ENCODE measurements around the gene UBE2E3. TPM values are rescaled to one million over a fixed set of nuclear protein-coding genes. Genes with fewer than 3 reads are reported as not detected.
"Not testable (repeated sequence)": the region's sequence is repeated elsewhere in the genome, so short reads cannot be mapped to it uniquely, and the experiment has no call there.

Gene UBE2E3
- total RNA-seq, 1 experiment from 2014 or later = 91.3 TPM

- Histone ChIP-seq H3K27me3 (ENCODE audit: control insufficient read depth, insufficient read depth, low read length) (no peaks in the 10 kb centered on the region), H3K27ac (ENCODE audit: low read length) (no peak overlapping the region), H3K4me3 (ENCODE audit: low read depth in 2 of 2, low read length in 2 of 2) (no peak overlapping the region), H3K36me3 (ENCODE audit: control insufficient read depth, insufficient read depth, low read length) (no peaks in the 10 kb centered on the region), H3K9me3 (ENCODE audit: control insufficient read depth, insufficient read depth, low read depth, low read length) (no peaks in the 10 kb centered on the region), H3K4me1 (ENCODE audit: control insufficient read depth, insufficient read depth, low read length) (no peaks in the 10 kb centered on the region)
- intact Hi-C loops (cut with micrococcal nuclease; ENCODE audit: unreplicated experiment) = no loop called here
- ChIA-PET POLR2A (no interaction called here), CTCF (no interaction called here)
- no peak for DNase-seq (ENCODE audit: low read depth, low spot score)
- in situ Hi-C loops (cut with HindIII; ENCODE audit: low pct_unique_long_range_greater_than_20kb, low sequenced_read_pairs) = no loop called here
- no peak for ATAC-seq
- TF ChIP-seq, protein P1, sequence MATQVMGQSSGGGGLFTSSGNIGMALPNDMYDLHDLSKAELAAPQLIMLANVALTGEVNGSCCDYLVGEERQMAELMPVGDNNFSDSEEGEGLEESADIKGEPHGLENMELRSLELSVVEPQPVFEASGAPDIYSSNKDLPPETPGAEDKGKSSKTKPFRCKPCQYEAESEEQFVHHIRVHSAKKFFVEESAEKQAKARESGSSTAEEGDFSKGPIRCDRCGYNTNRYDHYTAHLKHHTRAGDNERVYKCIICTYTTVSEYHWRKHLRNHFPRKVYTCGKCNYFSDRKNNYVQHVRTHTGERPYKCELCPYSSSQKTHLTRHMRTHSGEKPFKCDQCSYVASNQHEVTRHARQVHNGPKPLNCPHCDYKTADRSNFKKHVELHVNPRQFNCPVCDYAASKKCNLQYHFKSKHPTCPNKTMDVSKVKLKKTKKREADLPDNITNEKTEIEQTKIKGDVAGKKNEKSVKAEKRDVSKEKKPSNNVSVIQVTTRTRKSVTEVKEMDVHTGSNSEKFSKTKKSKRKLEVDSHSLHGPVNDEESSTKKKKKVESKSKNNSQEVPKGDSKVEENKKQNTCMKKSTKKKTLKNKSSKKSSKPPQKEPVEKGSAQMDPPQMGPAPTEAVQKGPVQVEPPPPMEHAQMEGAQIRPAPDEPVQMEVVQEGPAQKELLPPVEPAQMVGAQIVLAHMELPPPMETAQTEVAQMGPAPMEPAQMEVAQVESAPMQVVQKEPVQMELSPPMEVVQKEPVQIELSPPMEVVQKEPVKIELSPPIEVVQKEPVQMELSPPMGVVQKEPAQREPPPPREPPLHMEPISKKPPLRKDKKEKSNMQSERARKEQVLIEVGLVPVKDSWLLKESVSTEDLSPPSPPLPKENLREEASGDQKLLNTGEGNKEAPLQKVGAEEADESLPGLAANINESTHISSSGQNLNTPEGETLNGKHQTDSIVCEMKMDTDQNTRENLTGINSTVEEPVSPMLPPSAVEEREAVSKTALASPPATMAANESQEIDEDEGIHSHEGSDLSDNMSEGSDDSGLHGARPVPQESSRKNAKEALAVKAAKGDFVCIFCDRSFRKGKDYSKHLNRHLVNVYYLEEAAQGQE (IDR thresholded peaks at IDR 0.05; ENCODE audit: insufficient read depth in 1 of 2, low read depth in 2 of 2, low read length in 1 of 2) = no peak
- BruUV-seq (replicated peaks) = no TSS peak
Measured at GRCh38 chr2:181083140-181083539, 102.7 kb downstream of the UBE2E3 start.

- ATAC-seq (no peak), DNase-seq (ENCODE audit: low read depth, low spot score) (no peak)
- Histone ChIP-seq H3K27ac (ENCODE audit: low read length) (no peak overlapping the region), H3K4me1 (ENCODE audit: control insufficient read depth, insufficient read depth, low read length) (no peaks in the 10 kb centered on the region), H3K27me3 (ENCODE audit: control insufficient read depth, insufficient read depth, low read length) (no peaks in the 10 kb centered on the region), H3K36me3 (ENCODE audit: control insufficient read depth, insufficient read depth, low read length) (no peaks in the 10 kb centered on the region), H3K9me3 (ENCODE audit: control insufficient read depth, insufficient read depth, low read depth, low read length) (no peaks in the 10 kb centered on the region), H3K4me3 (ENCODE audit: low read depth in 2 of 2, low read length in 2 of 2) (no peak overlapping the region)
- in situ Hi-C loops (cut with HindIII; ENCODE audit: low pct_unique_long_range_greater_than_20kb, low sequenced_read_pairs) = no loop called here
- ChIA-PET POLR2A (no interaction called here), CTCF (no interaction called here)
- intact Hi-C loops (cut with micrococcal nuclease; ENCODE audit: unreplicated experiment) = no loop called here
- TF ChIP-seq TCF7L2 (IDR thresholded peaks at IDR 0.05; ENCODE audit: low read depth, low read length) = no peak
- TF ChIP-seq, protein P2, sequence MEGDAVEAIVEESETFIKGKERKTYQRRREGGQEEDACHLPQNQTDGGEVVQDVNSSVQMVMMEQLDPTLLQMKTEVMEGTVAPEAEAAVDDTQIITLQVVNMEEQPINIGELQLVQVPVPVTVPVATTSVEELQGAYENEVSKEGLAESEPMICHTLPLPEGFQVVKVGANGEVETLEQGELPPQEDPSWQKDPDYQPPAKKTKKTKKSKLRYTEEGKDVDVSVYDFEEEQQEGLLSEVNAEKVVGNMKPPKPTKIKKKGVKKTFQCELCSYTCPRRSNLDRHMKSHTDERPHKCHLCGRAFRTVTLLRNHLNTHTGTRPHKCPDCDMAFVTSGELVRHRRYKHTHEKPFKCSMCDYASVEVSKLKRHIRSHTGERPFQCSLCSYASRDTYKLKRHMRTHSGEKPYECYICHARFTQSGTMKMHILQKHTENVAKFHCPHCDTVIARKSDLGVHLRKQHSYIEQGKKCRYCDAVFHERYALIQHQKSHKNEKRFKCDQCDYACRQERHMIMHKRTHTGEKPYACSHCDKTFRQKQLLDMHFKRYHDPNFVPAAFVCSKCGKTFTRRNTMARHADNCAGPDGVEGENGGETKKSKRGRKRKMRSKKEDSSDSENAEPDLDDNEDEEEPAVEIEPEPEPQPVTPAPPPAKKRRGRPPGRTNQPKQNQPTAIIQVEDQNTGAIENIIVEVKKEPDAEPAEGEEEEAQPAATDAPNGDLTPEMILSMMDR (IDR thresholded peaks at IDR 0.05) = no peak
- TF ChIP-seq, protein P1 (IDR thresholded peaks at IDR 0.05; ENCODE audit: insufficient read depth in 1 of 2, low read depth in 2 of 2, low read length in 1 of 2) = no peak
- no peak for TF ChIP-seq POLR2AphosphoS5 (IDR thresholded peaks at IDR 0.05; ENCODE audit: low read depth, low read length)
- no peak for TF ChIP-seq SIN3A (IDR thresholded peaks at IDR 0.05; ENCODE audit: borderline replicate concordance, insufficient read depth, low read depth, low read length)
- no TSS peak for BruUV-seq (replicated peaks)
Measured at GRCh38 chr2:181085734-181086133, 105.3 kb downstream of the UBE2E3 start.

DNA sequence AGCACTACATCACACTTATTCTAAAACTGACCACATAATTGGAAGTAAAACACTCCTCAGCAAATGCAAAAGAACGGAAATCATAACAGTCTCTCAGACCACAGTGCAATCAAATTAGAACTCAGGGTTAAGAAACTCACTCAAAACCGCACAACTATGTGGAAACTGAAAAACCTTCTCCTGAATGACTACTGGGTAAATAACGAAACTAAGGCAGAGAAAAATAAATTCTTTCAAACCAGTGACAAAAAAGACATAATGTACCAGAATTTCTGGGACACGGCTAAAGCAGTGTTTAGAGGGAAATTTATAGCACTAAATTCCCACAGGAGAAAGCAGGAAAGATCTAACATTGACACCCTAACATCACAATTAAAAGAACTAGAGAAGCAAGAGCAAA, 111.5 kb downstream of the UBE2E3 start:
- POLR2A ChIA-PET; DNase-seq (ENCODE audit: low read depth, low spot score); H3K27ac ChIP-seq (ENCODE audit: low read length); H3K9me3 ChIP-seq (ENCODE audit: control insufficient read depth, insufficient read depth, low read depth, low read length); ATAC-seq; BruUV-seq (replicated peaks); CTCF ChIA-PET; intact Hi-C loops (cut with micrococcal nuclease; ENCODE audit: unreplicated experiment); H3K27me3 ChIP-seq (ENCODE audit: control insufficient read depth, insufficient read depth, low read length); in situ Hi-C loops (cut with HindIII; ENCODE audit: low pct_unique_long_range_greater_than_20kb, low sequenced_read_pairs); H3K36me3 ChIP-seq (ENCODE audit: control insufficient read depth, insufficient read depth, low read length); H3K4me1 ChIP-seq (ENCODE audit: control insufficient read depth, insufficient read depth, low read length); H3K4me3 ChIP-seq (ENCODE audit: low read depth in 2 of 2, low read length in 2 of 2): not testable (repeated sequence)

Data from Panc1 (cell line).